ENCODE measurements around the gene XXYLT1.

The XXYLT1 gene

GRCh38 chr3:195117978-195118581 lies 152.9 kb downstream of the XXYLT1 start:
- Histone ChIP-seq H4K20me1 (ENCODE audit: control insufficient read depth, insufficient read depth, low read depth, low read length) (no peaks in the 10 kb centered on the region), H3K27ac (ENCODE audit: low read depth, low read length) (no peak overlapping the region), H3K9me3 (ENCODE audit: control insufficient read depth, insufficient read depth, low read length) (no peaks in the 10 kb centered on the region), H3K36me3 (ENCODE audit: control insufficient read depth, low read length) (no peaks in the 10 kb centered on the region), H3K4me3 (ENCODE audit: low read length) (no peak overlapping the region), H3K9me2 (replicated peaks; ENCODE audit: control insufficient read depth, low read length) (no peaks in the 10 kb centered on the region), H3K27me3 (ENCODE audit: control insufficient read depth, low read length) (no peaks in the 10 kb centered on the region), H3K4me2 (ENCODE audit: low read length) (no peak overlapping the region), H3K4me1 (ENCODE audit: control insufficient read depth, low read length) (peaks cover 4% of the 10 kb centered on the region), H3F3A (ENCODE audit: control insufficient read depth, insufficient read depth) (no peaks in the 10 kb centered on the region), H3K79me2 (ENCODE audit: control insufficient read depth, low read length) (no peaks in the 10 kb centered on the region)
- TF ChIP-seq EZH2phosphoT487 (IDR thresholded peaks at IDR 0.05; ENCODE audit: borderline replicate concordance, low read length) (no peak), CTCF (IDR thresholded peaks at IDR 0.05; ENCODE audit: low read depth, low read length, poor library complexity, severe bottlenecking) (peak; percentile 47)

- Histone ChIP-seq H3K4me1 (ENCODE audit: control insufficient read depth, low read length) (peaks cover 4% of the 10 kb centered on the region), H3F3A (ENCODE audit: control insufficient read depth, insufficient read depth) (no peaks in the 10 kb centered on the region; the same call in 1 of the 2 replicates), H3K27me3 (ENCODE audit: control insufficient read depth, low read length) (no peaks in the 10 kb centered on the region), H3K79me2 (ENCODE audit: control insufficient read depth, low read length) (no peaks in the 10 kb centered on the region), H3K27ac (ENCODE audit: low read depth, low read length) (no peak overlapping the region), H4K20me1 (ENCODE audit: control insufficient read depth, insufficient read depth, low read depth, low read length) (no peaks in the 10 kb centered on the region), H3K4me3 (ENCODE audit: low read length) (no peak overlapping the region), H3K4me2 (ENCODE audit: low read length) (no peak overlapping the region), H3K9me3 (ENCODE audit: control insufficient read depth, insufficient read depth, low read length) (no peaks in the 10 kb centered on the region), H3K36me3 (ENCODE audit: control insufficient read depth, low read length) (no peaks in the 10 kb centered on the region), H3K9me2 (replicated peaks; ENCODE audit: control insufficient read depth, low read length) (no peaks in the 10 kb centered on the region)
- TF ChIP-seq EZH2phosphoT487 (IDR thresholded peaks at IDR 0.05; ENCODE audit: borderline replicate concordance, low read length) = no peak
- TF ChIP-seq CTCF (IDR thresholded peaks at IDR 0.05; ENCODE audit: low read depth, low read length, poor library complexity, severe bottlenecking) = no peak
Observed at GRCh38 chr3:195116407-195117185, 154.4 kb downstream of the XXYLT1 start.

GRCh38 chr3:195115600-195116406 lies 155.2 kb downstream of the XXYLT1 start:
- no peaks in the 10 kb centered on the region for H4K20me1 ChIP-seq (ENCODE audit: control insufficient read depth, insufficient read depth, low read depth, low read length)
- H3K4me3 ChIP-seq (ENCODE audit: low read length) = no peak overlapping the region
- no peak overlapping the region for H3K27ac ChIP-seq (ENCODE audit: low read depth, low read length)

More at GRCh38 chr3:195115600-195116406, 155.2 kb downstream of the XXYLT1 start:
- Histone ChIP-seq H3F3A (ENCODE audit: control insufficient read depth, insufficient read depth) (no peaks in the 10 kb centered on the region; the same call in 1 of the 2 replicates), H3K36me3 (ENCODE audit: control insufficient read depth, low read length) (no peaks in the 10 kb centered on the region), H3K27me3 (ENCODE audit: control insufficient read depth, low read length) (no peaks in the 10 kb centered on the region), H3K9me3 (ENCODE audit: control insufficient read depth, insufficient read depth, low read length) (no peaks in the 10 kb centered on the region), H3K4me2 (ENCODE audit: low read length) (no peak overlapping the region), H3K4me1 (ENCODE audit: control insufficient read depth, low read length) (peaks cover 4% of the 10 kb centered on the region), H3K9me2 (replicated peaks; ENCODE audit: control insufficient read depth, low read length) (no peaks in the 10 kb centered on the region), H3K79me2 (ENCODE audit: control insufficient read depth, low read length) (no peaks in the 10 kb centered on the region)
- TF ChIP-seq CTCF (IDR thresholded peaks at IDR 0.05; ENCODE audit: low read depth, low read length, poor library complexity, severe bottlenecking) = no peak
- no peak for TF ChIP-seq EZH2phosphoT487 (IDR thresholded peaks at IDR 0.05; ENCODE audit: borderline replicate concordance, low read length)

Measured in DOHH2 (cell line).